ENCODE measurements around the gene KRTAP2-1.

DNA sequence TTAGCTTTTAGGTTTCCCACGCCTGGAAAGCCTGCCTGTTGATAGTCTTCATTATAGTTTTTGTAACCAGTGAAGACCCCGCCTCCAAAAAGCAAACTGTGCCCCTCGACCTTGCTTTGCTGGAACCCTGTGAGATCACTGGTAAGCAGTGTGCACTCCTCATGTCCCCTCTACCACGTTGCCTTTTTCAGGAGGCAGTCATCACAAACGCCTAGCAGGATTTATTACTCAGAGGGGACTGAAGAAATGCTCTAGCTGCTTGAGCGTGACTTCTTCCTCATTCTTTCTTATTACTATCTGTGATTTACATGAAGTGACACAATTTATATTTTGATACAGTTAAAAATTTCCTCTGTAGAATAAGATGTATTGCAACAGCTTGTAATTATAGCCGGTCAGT lies 31.7 kb downstream of the KRTAP2-1 start:
- TF ChIP-seq, protein P1, sequence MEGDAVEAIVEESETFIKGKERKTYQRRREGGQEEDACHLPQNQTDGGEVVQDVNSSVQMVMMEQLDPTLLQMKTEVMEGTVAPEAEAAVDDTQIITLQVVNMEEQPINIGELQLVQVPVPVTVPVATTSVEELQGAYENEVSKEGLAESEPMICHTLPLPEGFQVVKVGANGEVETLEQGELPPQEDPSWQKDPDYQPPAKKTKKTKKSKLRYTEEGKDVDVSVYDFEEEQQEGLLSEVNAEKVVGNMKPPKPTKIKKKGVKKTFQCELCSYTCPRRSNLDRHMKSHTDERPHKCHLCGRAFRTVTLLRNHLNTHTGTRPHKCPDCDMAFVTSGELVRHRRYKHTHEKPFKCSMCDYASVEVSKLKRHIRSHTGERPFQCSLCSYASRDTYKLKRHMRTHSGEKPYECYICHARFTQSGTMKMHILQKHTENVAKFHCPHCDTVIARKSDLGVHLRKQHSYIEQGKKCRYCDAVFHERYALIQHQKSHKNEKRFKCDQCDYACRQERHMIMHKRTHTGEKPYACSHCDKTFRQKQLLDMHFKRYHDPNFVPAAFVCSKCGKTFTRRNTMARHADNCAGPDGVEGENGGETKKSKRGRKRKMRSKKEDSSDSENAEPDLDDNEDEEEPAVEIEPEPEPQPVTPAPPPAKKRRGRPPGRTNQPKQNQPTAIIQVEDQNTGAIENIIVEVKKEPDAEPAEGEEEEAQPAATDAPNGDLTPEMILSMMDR (IDR thresholded peaks at IDR 0.05): no peak
- no peak for TF ChIP-seq POLR2A (IDR thresholded peaks at IDR 0.05)
